Measurements from ENCODE around the gene FGFBP1.
A peak's percentile ranks its signal among the peaks of the same experiment; 100 is the strongest.

Gene FGFBP1

GRCh38 chr4:15910155-15910940 lies 28.2 kb downstream of the FGFBP1 start:
- no peak for DNase-seq

GRCh38 chr4:15907430-15907829 lies 31.1 kb downstream of the FGFBP1 start:
- no peak for DNase-seq

DNA sequence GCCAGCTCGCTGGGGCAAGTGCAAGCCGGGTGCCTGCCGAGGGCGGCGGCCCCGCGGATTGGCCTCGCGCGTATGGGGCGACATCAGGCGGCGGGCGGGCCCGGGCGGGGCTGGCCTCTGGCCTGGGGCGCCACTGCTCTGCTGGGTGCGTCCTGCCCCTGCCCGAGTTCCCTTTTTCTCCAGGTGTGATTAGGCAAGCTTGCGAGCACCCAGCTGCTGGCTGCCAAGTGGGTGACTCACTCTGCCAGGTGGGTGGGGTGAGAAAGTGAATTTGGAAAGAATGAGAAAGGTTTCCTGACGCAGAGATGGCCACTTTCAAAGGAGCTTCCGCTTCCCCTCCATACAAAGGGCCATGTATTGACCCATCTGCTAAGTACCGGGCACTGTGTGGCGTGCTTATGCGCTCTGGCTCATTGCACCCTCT lies 32.5 kb downstream of the FGFBP1 start:
- DNase-seq: no peak

DNA sequence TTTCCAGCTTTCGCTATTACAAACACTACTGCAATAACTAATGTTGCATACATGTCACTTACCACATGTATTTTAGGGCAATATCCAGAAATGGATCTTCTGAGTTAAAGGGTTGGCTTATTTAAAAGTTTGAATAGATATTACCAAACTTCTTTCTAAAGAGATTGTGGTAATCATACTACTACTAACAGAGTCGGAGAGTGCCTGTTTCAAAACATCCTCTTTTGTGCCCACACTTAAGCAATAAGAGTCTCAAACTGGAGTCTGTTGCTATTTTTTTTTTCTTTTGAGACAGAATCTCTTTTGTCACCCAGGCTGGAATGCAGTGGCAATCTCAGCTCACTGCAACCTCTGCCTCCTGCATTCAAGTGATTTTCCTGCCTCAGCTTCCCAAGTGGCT lies 35.8 kb downstream of the FGFBP1 start:
- DNase-seq: no peak

- DNase-seq: no peak
These were observed 36.5 kb downstream of the FGFBP1 start for GRCh38 chr4:15901998-15902397.

GRCh38 chr4:15901007-15901406 lies 37.5 kb downstream of the FGFBP1 start:
- no peak for DNase-seq

GRCh38 chr4:15899511-15899910 lies 39.0 kb downstream of the FGFBP1 start:
- DNase-seq: no peak

DNA sequence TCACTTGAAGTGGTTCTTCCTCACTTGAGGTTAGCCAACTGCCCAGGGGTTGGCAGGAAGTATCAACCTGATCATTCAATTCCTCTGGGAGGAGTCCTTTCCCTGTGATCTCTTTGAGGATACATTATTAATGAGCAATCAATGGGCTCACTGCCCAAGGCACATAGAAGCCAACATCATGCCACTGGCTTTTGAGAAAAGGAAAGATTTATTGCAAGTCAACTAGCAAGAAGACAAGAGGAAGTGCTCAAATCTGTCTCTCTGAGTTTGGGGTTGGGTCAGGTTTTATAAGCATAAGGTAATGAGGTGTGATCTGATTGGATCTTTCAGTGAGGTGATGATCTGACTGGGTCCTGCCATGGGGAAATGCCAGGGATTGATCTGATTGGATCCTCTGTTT lies 39.6 kb downstream of the FGFBP1 start:
- no peak for DNase-seq

DNA sequence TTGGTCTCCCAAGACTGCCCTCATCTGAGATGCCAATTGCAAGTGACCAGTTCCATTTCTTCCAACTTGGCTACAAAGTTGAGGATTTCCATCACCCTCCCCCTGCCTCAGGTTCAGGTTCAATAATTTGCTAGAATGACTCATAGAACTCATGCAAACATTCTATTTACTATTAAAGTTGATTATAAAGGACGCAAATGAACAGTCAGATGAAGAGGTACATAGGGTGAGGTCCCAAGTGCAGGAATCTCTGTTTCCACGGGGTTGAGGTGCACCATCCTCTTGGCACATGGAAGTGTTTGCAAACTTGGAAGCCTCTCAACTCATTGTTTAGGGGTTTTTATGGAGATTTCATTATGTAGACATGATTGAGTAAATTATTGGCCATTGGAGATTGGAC lies 41.0 kb downstream of the FGFBP1 start:
- no peak for DNase-seq

DNA sequence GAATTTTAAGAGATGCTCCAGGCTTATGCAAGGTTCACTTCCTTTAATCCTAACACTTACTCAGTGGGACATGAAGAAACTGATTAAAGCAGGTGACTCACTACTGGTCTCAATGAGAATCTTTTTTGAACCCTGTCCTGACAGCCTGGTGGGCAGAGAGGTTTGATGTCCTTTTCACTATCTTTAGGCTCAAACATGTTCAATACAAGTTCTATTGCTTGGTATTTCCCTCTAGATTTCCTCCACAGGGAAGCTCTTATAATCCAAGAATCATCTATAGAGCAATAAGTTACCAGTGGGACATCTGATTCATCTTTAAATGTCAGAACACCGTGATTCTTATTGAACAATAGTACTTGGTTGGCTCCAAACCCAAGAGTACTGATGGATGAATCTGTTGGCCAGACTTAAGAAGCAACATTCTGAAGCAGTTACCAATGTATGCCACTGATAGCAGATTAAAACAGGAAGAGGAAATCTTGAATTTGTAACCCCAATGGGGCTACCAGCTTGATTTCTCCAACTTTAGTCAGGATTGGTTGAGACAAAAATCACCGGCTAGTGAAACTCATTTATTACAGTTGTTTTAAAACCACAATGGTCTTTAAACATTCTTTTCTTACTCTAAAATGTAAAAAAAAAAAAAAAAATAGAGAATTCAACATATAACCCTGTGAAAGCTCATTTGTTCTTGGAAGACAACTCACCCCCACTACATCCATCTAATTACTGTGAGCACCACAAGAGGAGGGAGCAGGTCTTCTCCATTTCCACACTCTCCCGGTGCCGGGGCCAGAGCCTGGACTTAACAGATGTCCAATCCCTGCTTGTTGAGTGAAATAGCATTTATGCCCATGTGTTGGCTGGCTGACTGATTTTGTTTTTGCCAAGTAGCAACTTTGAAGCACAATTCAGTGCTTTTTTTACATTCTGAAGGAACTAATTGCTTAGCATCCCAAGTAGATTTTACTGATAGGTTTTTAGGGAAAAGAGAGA lies 43.3 kb downstream of the FGFBP1 start:
- DNase-seq: no peak

DNA sequence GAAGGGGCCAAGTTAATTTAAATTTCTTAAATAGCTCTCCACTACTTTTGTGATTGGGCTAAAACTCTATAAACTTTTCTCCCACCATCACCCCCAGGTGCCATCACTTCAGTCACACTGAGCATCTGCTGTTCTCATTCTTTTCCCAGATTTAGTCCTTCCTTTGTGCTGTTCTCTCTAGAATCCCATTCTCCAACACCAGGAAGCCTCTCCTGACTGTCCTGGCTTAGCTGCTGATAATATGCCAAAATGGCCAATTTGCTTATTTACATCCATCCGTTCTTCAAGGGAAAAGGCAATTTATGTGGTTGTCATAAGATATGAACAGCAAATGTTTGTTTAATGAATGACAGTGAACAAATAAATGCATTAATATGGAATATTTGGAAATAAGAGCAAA lies 44.1 kb downstream of the FGFBP1 start:
- no peak for DNase-seq

- DNase-seq: no peak
These were observed 44.6 kb downstream of the FGFBP1 start for GRCh38 chr4:15893962-15894361.

GRCh38 chr4:15891312-15891711 lies 47.2 kb downstream of the FGFBP1 start:
- DNase-seq: peak; percentile 18

DNA sequence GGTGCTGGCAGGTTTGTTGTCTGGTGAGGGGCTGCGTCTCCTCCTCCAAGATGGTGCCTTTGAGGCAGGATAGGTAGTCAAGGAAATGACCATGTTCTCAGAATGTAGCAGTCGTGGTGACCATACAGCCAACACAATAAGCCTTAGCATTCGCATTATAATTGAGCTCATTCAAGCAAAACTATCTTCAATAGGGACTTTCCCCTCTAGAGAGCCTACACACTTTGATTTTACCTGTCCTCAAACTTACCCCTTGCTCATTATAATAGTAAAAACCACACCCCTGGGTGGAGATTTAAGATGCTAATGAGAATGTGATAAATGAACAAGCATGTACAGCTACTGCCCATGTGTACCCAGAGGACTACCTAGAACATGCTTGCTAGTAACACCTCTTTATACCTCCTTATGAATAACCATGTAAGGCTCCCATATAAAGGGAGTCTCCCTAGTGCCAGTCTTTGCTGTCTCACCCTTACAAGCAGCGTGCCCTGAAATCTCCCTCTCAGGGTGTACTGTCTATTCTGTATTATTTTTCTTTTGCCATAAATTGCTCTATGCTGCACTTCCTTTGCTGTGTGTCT lies 48.2 kb downstream of the FGFBP1 start:
- no peak for DNase-seq

GRCh38 chr4:15888515-15888914 lies 50.0 kb downstream of the FGFBP1 start:
- DNase-seq: no peak

Data from DMS 273 treated with DMSO at 0.1 percent for 48 hours (cell line).